ENCODE data around the gene SLC44A5. TPM values are rescaled to one million over a fixed set of nuclear protein-coding genes. Genes with fewer than 3 reads are reported as not detected.

Gene SLC44A5
- total and polyA plus RNA-seq, 8 donors, result 0.12 to 6.7 (median 3.9) TPM; not detected in 3

GRCh38 chr1:75400716-75401115, 210.2 kb downstream of the SLC44A5 start:
- H3K27me3 ChIP-seq, result no peaks in the 10 kb centered on the region
- peaks cover 0 to 13% (median 0%) of the 10 kb centered on the region in 4 donors for H3K9me3 ChIP-seq
- H3K4me3 ChIP-seq, result no peak overlapping the region
- H3K27ac ChIP-seq, result no peak overlapping the region
- H3K4me1 ChIP-seq, result no peaks in the 10 kb centered on the region
- intact Hi-C loops (cut with DNase I; ENCODE audit: low total_unique reads), result no loop called here
- TF ChIP-seq CTCF (IDR thresholded peaks at IDR 0.05) (no peak), EP300 (IDR thresholded peaks at IDR 0.05) (no peak), POLR2AphosphoS5 (IDR thresholded peaks at IDR 0.05) (no peak), POLR2A (IDR thresholded peaks at IDR 0.05) (no peak)
- 85 to 100% (median 92%) methylated on average over 1 of the region's 1 CpG for WGBS, 5 donors
- DNase-seq, result no peak
- H3K36me3 ChIP-seq, result no peaks in the 10 kb centered on the region

GRCh38 chr1:75396745-75397144, 214.2 kb downstream of the SLC44A5 start:
- intact Hi-C loops (cut with DNase I; ENCODE audit: low total_unique reads), result no loop called here
- H3K27ac ChIP-seq, result no peak overlapping the region

GRCh38 chr1:75396260-75396659, 214.7 kb downstream of the SLC44A5 start:
- TF ChIP-seq POLR2A (IDR thresholded peaks at IDR 0.05) (no peak), EP300 (IDR thresholded peaks at IDR 0.05) (no peak), POLR2AphosphoS5 (IDR thresholded peaks at IDR 0.05) (no peak), CTCF (IDR thresholded peaks at IDR 0.05) (no peak)
- intact Hi-C loops (cut with DNase I; ENCODE audit: low total_unique reads), result no loop called here
- no peak for DNase-seq
- Histone ChIP-seq H3K4me1 (no peaks in the 10 kb centered on the region), H3K4me3 (no peak overlapping the region), H3K27me3 (no peaks in the 10 kb centered on the region), H3K36me3 (no peaks in the 10 kb centered on the region), H3K27ac (no peak overlapping the region), H3K9me3 (peaks cover 0 to 8% (median 0%) of the 10 kb centered on the region in 4 donors)
- 92 to 97% (median 95%) methylated on average over 1 of the region's 1 CpG for WGBS, 5 donors

More at GRCh38 chr1:75396745-75397144, 214.2 kb downstream of the SLC44A5 start:
- TF ChIP-seq POLR2AphosphoS5 (IDR thresholded peaks at IDR 0.05), result no peak
- TF ChIP-seq EP300 (IDR thresholded peaks at IDR 0.05), result no peak
- TF ChIP-seq CTCF (IDR thresholded peaks at IDR 0.05), result no peak
- no peak for TF ChIP-seq POLR2A (IDR thresholded peaks at IDR 0.05)
- DNase-seq, result no peak
- no peaks in the 10 kb centered on the region for H3K4me1 ChIP-seq
- 53 to 71% (median 68%) methylated on average over 1 of the region's 1 CpG for WGBS, 5 donors
- H3K9me3 ChIP-seq, result peaks cover 0 to 3% (median 0%) of the 10 kb centered on the region in 4 donors
- no peaks in the 10 kb centered on the region for H3K36me3 ChIP-seq
- H3K27me3 ChIP-seq, result no peaks in the 10 kb centered on the region
- no peak overlapping the region for H3K4me3 ChIP-seq

- intact Hi-C loops (cut with DNase I; ENCODE audit: low total_unique reads), result no loop called here
- no peak overlapping the region for H3K27ac ChIP-seq
- WGBS, 5 donors, result 55 to 72% (median 64%) methylated on average over 3 of the region's 3 CpGs
- DNase-seq, result no peak
- H3K36me3 ChIP-seq, result no peaks in the 10 kb centered on the region
- no peak for TF ChIP-seq POLR2A (IDR thresholded peaks at IDR 0.05)
- no peak for TF ChIP-seq POLR2AphosphoS5 (IDR thresholded peaks at IDR 0.05)
- no peak for TF ChIP-seq CTCF (IDR thresholded peaks at IDR 0.05)
- no peak for TF ChIP-seq EP300 (IDR thresholded peaks at IDR 0.05)
- peaks cover 0 to 8% (median 0%) of the 10 kb centered on the region in 4 donors for H3K9me3 ChIP-seq
- no peaks in the 10 kb centered on the region for H3K4me1 ChIP-seq
- no peaks in the 10 kb centered on the region for H3K27me3 ChIP-seq
- H3K4me3 ChIP-seq, result no peak overlapping the region
Observed at GRCh38 chr1:75394386-75395139, 216.4 kb downstream of the SLC44A5 start.

Data from stomach (tissue), 9 donors.